Left lung (tissue), 10 donors: ENCODE results near the gene ASB1. TPM values are rescaled to one million over a fixed set of nuclear protein-coding genes. Genes with fewer than 3 reads are reported as not detected.

Experiments used
- ATAC-seq: fragments of 200-7000 bp; cut with Tn5 transposase; one replicate; pipeline ENCODE4 v1.9.1; 2020; ENCODE audit warnings: moderate library complexity
- DNase-seq, 4 donors: peaks; one replicate each; pipeline ENCODE4 v3.0.0-alpha.2; 2013 to 2020
- H3K27ac ChIP-seq, 2 donors: fragments of 200-600 bp; sonication (generic) in 1 of 2; one replicate each; pipeline versions ENCODE4 v1.5.0 to v1.8.0; 2020 to 2021
- H3K27me3 ChIP-seq, 2 donors: fragments of 200-600 bp; sonication (generic) in 1 of 2; one replicate each; pipeline versions ENCODE4 v1.5.0 to v1.8.0; 2020 to 2021
- H3K36me3 ChIP-seq, 2 donors: fragments of 200-600 bp; sonication (generic) in 1 of 2; one replicate each; pipeline versions ENCODE4 v1.5.0 to v1.8.0; 2020 to 2021
- H3K4me1 ChIP-seq, 2 donors: fragments of 200-600 bp; one replicate each; pipeline ENCODE4 v1.8.0; 2021
- H3K4me3 ChIP-seq, 2 donors: fragments of 200-600 bp; sonication (generic) in 1 of 2; one replicate each; pipeline versions ENCODE4 v1.5.0 to v1.8.0; 2020 to 2021; ENCODE audit warnings: mild to moderate bottlenecking in 1 of 2
- H3K9me3 ChIP-seq, 2 donors: fragments of 200-600 bp; sonication (generic) in 1 of 2; one replicate each; pipeline versions ENCODE4 v1.5.0 to v1.8.0; 2020 to 2021
- CTCF ChIP-seq, 2 donors: fragments of 200-600 bp; sonication (generic) in 1 of 2; IDR thresholded peaks; one replicate each; pipeline versions ENCODE4 v1.5.0 to v1.8.0; 2021; ENCODE audit warnings: antibody characterized with exemption in 2 of 2
- intact Hi-C, 2 donors: fragments of 100-400 bp; cut with DNase I; formaldehyde crosslinking; loops; one replicate each; pipeline versions ENCODE4 v1.11.2 to v1.14.2; 2022
- polyA plus RNA-seq, 6 donors: library from polyadenylated mRNA; unstranded; fragments of 120-200 nt; gene quantifications; one replicate each; pipeline ENCODE4 v1.2.1, GENCODE V29; 2013; ENCODE audit not compliant: insufficient read length in 6 of 6
- total RNA-seq, 2 donors: library from RNA; stranded (reverse); fragmentation: NEBNext Ultra II Directional; extraction: Animal tissue kit (Norgen Biotek cat#: 25700); gene quantifications; one replicate each; pipeline ENCODE4 v1.2.1, GENCODE V29; 2021
- donor health status: DM: no; HTN: yes; CAD: no.
- donor health status: DM: no; HTN: no; CAD: no.

Gene ASB1
- total and polyA plus RNA-seq, 8 donors = 16.6 to 33.4 (median 27.4) TPM

GRCh38 chr2:238449909-238450417, 23.2 kb downstream of the ASB1 start:
- ATAC-seq (peak; percentile 93), DNase-seq (peak in 2 of 4 donors; percentile 70 to 83)
- intact Hi-C loops = no loop called here
- TF ChIP-seq CTCF (IDR thresholded peaks at IDR 0.05) = no peak
- Histone ChIP-seq H3K36me3 (peaks cover 0 to 75% of the 10 kb centered on the region in 2 donors), H3K4me3 (no peak overlapping the region), H3K27me3 (no peaks in the 10 kb centered on the region), H3K27ac (peak overlapping the region in 1 of 2 donors; percentile 2), H3K9me3 (no peaks in the 10 kb centered on the region), H3K4me1 (peaks cover 0 to 21% of the 10 kb centered on the region in 2 donors)

GRCh38 chr2:238450440-238450861, 23.7 kb downstream of the ASB1 start:
- Histone ChIP-seq H3K27ac (peak overlapping the region in 1 of 2 donors; percentile 2), H3K27me3 (no peaks in the 10 kb centered on the region), H3K4me1 (peaks cover 0 to 21% of the 10 kb centered on the region in 2 donors), H3K4me3 (no peak overlapping the region), H3K9me3 (no peaks in the 10 kb centered on the region), H3K36me3 (peaks cover 0 to 71% of the 10 kb centered on the region in 2 donors)
- intact Hi-C loops = no loop called here
- no peak for ATAC-seq
- DNase-seq = no peak
- no peak for TF ChIP-seq CTCF (IDR thresholded peaks at IDR 0.05)

- intact Hi-C loops = no loop called here
- ATAC-seq = no peak
- H3K36me3 ChIP-seq = peaks cover 0 to 37% of the 10 kb centered on the region in 2 donors
- no peak for DNase-seq
- H3K4me3 ChIP-seq = no peak overlapping the region
- no peak for TF ChIP-seq CTCF (IDR thresholded peaks at IDR 0.05)
- H3K27ac ChIP-seq = no peak overlapping the region
- H3K27me3 ChIP-seq = no peaks in the 10 kb centered on the region
- H3K9me3 ChIP-seq = peaks cover 0 to 4% of the 10 kb centered on the region in 2 donors
- peaks cover 0 to 16% of the 10 kb centered on the region in 2 donors for H3K4me1 ChIP-seq
Observed at GRCh38 chr2:238453842-238454241, 27.1 kb downstream of the ASB1 start.

- intact Hi-C loops = no loop called here
- ATAC-seq (no peak), DNase-seq (no peak)
- H3K9me3 ChIP-seq = peaks cover 0 to 4% of the 10 kb centered on the region in 2 donors
- H3K4me3 ChIP-seq = no peak overlapping the region
- no peak overlapping the region for H3K27ac ChIP-seq
- TF ChIP-seq CTCF (IDR thresholded peaks at IDR 0.05) = no peak
- H3K27me3 ChIP-seq = no peaks in the 10 kb centered on the region
- peaks cover 0 to 14% of the 10 kb centered on the region in 2 donors for H3K36me3 ChIP-seq
- no peaks in the 10 kb centered on the region for H3K4me1 ChIP-seq
Observed at GRCh38 chr2:238456449-238456848, 29.7 kb downstream of the ASB1 start.

GRCh38 chr2:238456970-238457926, 30.5 kb downstream of the ASB1 start:
- Histone ChIP-seq H3K36me3 (peaks cover 0 to 6% of the 10 kb centered on the region in 2 donors), H3K9me3 (peaks cover 0 to 4% of the 10 kb centered on the region in 2 donors), H3K4me1 (no peaks in the 10 kb centered on the region), H3K27ac (no peak overlapping the region), H3K27me3 (no peaks in the 10 kb centered on the region), H3K4me3 (no peak overlapping the region)
- no peak for TF ChIP-seq CTCF (IDR thresholded peaks at IDR 0.05)
- DNase-seq = no peak
- no peak for ATAC-seq
- intact Hi-C loops = no loop called here
